HG03103 (cell line): ENCODE measurements around the gene RAB3GAP1.

Source experiments
- ATAC-seq: cut with Tn5 transposase; IDR thresholded peaks from one replicate; pipeline ENCODE4 v1.9.1; 2021; ENCODE audit warnings: low read depth; ENCODE audit not compliant: unreplicated experiment

Gene RAB3GAP1

DNA sequence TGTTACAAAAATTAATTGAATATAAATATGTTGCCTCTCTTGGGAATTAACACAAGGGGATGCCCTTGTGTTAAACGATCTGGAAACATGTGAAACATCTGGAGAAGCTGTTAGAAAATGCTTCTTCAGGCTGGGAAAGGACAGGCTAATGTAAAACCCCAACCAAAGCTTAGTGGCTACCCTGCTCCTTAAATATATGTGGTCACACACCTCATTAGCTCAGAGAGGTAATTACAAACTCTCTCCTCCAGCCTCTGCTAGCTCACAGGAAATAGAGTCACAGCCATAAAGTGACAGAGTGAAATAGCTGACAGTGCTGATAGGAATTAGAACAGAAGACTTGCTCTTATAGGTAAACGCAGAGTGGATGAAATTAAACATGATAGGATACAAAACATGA is 155.9 kb downstream of the RAB3GAP1 start:
- ATAC-seq, result no peak

DNA sequence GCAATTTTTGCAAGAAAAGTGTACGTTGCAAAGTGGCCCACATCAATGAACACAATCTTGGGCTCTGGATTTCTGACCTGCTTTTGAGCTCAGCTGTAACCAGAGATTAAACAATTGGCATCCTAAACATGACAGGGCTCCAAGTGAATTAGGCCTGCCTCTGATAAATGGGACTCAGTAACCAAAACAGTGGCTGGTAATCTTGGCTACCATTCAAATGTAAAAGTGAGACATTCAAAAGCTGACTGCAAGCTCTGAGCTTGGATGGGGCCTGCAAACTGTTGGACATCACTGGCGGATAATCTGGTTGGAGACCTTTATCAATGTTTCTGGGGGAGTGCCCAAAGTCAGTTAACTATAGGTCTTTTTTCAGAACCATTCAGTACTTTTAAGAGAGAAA is 160.7 kb downstream of the RAB3GAP1 start:
- ATAC-seq, result no peak

DNA sequence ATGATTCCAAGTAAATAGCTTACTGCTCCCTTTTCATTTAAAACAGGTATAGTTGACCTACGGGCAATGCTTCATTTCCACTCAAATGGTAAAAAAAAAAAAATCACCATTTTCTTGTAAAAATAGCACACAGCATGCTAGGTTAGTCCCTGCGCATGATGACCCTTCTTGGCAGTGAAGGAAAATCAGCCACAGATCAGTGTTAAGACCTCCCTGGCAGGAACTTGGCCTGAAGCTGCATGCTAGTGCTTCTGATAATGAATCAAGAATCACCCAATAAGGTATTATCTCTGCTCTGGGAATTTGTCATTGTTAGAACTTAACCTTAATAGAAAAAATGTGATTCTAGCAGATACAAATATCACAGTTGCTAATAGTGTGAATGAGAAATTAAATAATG is 166.3 kb downstream of the RAB3GAP1 start:
- no peak for ATAC-seq

DNA sequence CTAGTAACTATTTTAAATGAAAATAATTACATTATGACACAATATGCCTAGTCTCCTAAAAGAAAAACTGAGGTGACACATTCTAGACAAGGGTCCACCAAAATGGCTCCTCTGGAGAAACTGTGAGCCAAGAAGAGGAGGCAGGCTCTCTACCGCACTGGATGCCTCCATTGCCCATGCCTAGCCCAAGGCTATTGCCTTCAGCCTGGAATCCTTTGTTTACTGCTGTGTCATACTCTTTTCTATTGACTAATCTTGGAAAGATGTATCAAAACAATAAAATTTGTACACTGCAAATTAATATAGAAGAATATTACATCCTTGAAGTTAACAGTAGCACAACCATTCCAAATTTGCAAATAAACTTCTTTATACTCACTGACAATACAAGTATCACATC is 167.1 kb downstream of the RAB3GAP1 start:
- no peak for ATAC-seq
